Muscle of arm (tissue), 14 donors: ENCODE data around the gene HAUS1. TPM values are rescaled to one million over a fixed set of nuclear protein-coding genes. Genes with fewer than 3 reads are reported as not detected.
A peak's percentile ranks its signal among the peaks of the same experiment; 100 is the strongest.

Source experiments
- DNase-seq: peaks from one replicate; pipeline ENCODE4 v3.0.0-alpha.2; 2013
- long read RNA-seq, 11 donors: transcript quantifications; one replicate each; lab custom pipeline, GENCODE V29; 2026
- polyA plus RNA-seq, 12 donors: library from polyadenylated mRNA; unstranded; fragments of 120-200 nt; gene quantifications; one replicate each; pipeline ENCODE4 v1.2.1, GENCODE V29; 2013; ENCODE audit not compliant: insufficient read length in 12 of 12

Gene HAUS1
- 10 to 100 TPM in 11 of 12 donors, not detected in 1; 17.3 to 37.5 (median 28.6) TPM for polyA plus RNA-seq
- long read RNA-seq, donor 1, transcript HAUS1-201 (9 exons, 1,125 nt), result major isoform, 11 of 13 reads
- long read RNA-seq, donor 1, partial matches to known transcripts, result 0 of 13 reads
- long read RNA-seq, donor 1, other reads (novel, unspliced or antisense), result 0 of 13 reads
- long read RNA-seq, donor 2, transcript HAUS1-201 (9 exons, 1,125 nt), result major isoform, 10 of 11 reads
- long read RNA-seq, donor 2, partial matches to known transcripts, result 0 of 11 reads
- long read RNA-seq, donor 2, other reads (novel, unspliced or antisense), result 0 of 11 reads
- long read RNA-seq, donor 3, transcript HAUS1-201 (9 exons, 1,125 nt), result major isoform, 5 of 6 reads
- long read RNA-seq, donor 3, partial matches to known transcripts, result 0 of 6 reads
- long read RNA-seq, donor 3, other reads (novel, unspliced or antisense), result 0 of 6 reads
- long read RNA-seq, donor 4, partial matches to known transcripts, result 0 of 2 reads
- long read RNA-seq, donor 4, other reads (novel, unspliced or antisense), result 0 of 2 reads
- long read RNA-seq, donor 5, transcript HAUS1-201 (9 exons, 1,125 nt), result major isoform, 13 of 14 reads
- long read RNA-seq, donor 5, partial matches to known transcripts, result 0 of 14 reads
- long read RNA-seq, donor 5, other reads (novel, unspliced or antisense), result 0 of 14 reads
- long read RNA-seq, donor 6, transcript HAUS1-201 (9 exons, 1,125 nt), result major isoform, 6 of 6 reads
- long read RNA-seq, donor 6, partial matches to known transcripts, result 0 of 6 reads
- long read RNA-seq, donor 6, other reads (novel, unspliced or antisense), result 0 of 6 reads
- long read RNA-seq, donor 7, transcript HAUS1-201 (9 exons, 1,125 nt), result major isoform, 5 of 6 reads
- long read RNA-seq, donor 7, partial matches to known transcripts, result 0 of 6 reads
- long read RNA-seq, donor 7, other reads (novel, unspliced or antisense), result 0 of 6 reads
- long read RNA-seq, donor 8, transcript HAUS1-201 (9 exons, 1,125 nt), result major isoform, 12 of 14 reads
- long read RNA-seq, donor 8, partial matches to known transcripts, result 0 of 14 reads
- long read RNA-seq, donor 8, other reads (novel, unspliced or antisense), result 0 of 14 reads
- long read RNA-seq, donor 9, transcript HAUS1-201 (9 exons, 1,125 nt), result major isoform, 6 of 6 reads
- long read RNA-seq, donor 9, partial matches to known transcripts, result 0 of 6 reads
- long read RNA-seq, donor 9, other reads (novel, unspliced or antisense), result 0 of 6 reads
- long read RNA-seq, donor 10, transcript HAUS1-201 (9 exons, 1,125 nt), result major isoform, 10 of 10 reads
- long read RNA-seq, donor 10, partial matches to known transcripts, result 0 of 10 reads
- long read RNA-seq, donor 10, other reads (novel, unspliced or antisense), result 0 of 10 reads
- long read RNA-seq, donor 11, transcript HAUS1-201 (9 exons, 1,125 nt), result major isoform, 8 of 12 reads
- long read RNA-seq, donor 11, partial matches to known transcripts, result 0 of 12 reads
- long read RNA-seq, donor 11, other reads (novel, unspliced or antisense), result 0 of 12 reads

GRCh38 chr18:46104128-46104911 is at the start of gene HAUS1:
Gene HAUS1, plus strand, starts transcription at chr18:46104385. Its CDS starts 27 bp downstream, at chr18:46104412.
- peak; percentile 90 for DNase-seq

DNA sequence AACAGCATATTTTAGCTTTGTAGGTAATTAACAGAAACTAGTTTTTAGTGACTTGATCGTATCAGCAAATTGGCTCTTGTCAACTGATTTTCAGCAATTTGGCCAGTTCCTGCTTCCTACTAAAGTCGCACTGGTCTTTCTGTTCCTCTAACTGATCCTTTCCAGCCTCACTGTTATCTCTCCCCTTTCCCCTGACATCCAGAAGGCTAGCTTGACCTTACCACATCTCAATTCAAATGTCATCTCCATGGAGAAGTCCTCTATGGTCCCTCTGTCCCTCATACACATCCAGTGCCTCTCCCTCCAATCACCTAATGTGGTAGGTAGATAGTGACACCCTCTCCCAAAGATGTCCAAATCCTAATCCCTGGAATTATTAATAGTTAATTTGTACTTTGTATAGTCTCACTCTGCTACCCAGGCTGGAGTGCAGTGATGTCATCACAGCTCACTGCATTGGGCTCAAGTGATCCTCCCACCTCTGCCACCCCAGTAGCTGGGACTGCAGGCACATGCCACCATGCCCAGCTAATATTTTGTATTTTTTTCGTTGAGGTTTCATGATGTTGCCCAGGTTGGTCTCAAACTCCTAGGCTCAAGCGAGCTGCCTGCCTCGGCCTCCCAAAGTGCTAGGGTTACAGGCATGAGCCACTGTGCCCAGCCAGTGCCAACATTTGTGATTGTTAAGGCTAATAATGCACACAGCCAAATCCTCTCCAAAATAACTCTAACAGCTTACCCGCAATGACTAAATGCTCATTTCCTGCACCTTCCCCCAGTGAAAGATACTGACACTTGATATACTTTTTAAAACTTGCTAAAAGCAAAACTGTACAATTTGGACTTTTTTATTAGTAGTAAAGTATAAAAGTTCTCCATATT is 49.0 kb upstream of the HAUS1 start:
- no peak for DNase-seq

DNA sequence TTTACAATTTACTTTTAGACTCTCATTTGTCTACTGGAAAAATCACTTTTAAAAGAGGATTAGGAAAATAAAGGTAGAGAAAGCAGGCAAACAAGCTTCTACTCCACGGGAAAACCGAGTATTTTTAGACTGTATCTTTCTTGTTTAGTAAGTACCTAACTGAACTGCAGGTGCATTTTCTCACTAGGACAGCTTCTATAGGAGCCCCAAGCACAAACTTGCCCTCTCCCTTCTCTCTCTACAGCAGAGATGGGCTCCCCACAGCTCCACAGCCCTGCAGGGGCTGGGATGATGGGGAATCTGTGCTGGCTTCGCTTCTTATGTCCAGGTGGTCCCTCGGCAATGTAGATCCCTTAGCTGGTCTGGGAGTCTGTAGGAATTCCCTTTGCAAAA is 48.4 kb upstream of the HAUS1 start:
- DNase-seq, result no peak

DNA sequence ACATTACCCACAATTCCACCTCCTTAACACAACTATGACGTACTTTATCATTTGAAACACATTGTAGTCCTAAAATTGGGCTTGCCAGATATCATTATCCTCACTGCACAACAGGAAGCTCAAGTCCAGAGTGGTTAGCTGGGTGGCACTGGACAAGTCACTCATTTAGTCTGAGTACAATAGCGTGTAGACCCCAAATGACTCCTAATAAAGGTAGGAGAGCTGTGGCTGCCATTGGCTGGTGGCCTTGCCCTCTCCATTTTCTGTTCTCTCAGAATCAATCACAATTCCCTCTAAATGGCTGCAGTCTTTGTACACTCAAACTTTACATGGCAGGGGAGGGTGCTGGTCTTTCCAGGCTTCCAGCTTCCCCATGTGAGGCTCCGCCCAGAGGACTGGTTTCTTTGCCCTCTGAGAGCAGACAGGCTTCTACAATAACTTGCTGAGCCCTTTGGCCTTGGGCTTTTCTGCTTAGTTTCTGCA is 43.8 kb upstream of the HAUS1 start:
- no peak for DNase-seq

- no peak for DNase-seq
These were observed 42.8 kb upstream of the HAUS1 start for GRCh38 chr18:46061387-46061786.

DNA sequence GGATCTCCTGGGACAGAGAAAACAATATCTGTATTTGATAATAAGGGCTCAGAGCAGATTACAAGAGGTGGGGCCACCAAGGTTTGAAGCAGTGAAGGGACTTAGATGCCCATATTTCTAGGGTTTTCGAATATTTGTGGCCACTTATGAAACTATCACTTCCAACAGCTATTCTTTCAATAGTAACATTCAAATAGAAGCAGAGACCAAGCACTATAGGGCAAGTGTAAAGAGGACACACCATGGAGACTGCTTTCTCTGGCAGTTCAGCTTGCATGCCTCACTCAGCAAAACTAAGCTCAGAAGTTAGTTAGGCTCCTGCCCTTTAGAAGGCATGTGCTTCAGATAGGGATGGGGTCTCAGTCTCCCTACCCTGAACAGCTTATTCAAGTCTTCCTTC is 42.4 kb upstream of the HAUS1 start:
- no peak for DNase-seq

DNA sequence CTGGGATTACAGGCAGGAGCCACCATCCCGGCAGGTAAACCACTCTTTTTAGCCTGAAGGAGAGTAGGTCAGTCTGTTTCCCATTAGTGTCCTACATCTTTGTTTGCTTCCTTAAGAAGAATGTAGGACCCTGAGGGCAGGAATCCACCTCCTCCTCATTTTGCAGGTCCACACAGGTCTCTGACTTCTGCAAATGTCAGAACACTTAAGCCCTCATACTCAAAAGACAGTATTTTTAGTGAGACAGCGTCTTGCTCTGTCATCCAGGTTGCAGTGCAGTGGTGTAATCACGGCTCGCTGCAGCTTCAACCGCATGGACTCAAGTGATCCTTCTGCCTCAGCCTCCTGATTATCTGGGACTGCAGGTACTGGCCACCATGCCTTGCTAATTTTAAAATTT is 41.4 kb upstream of the HAUS1 start:
- no peak for DNase-seq

- DNase-seq, result no peak
These were observed 36.7 kb upstream of the HAUS1 start for GRCh38 chr18:46067438-46068007.

DNA sequence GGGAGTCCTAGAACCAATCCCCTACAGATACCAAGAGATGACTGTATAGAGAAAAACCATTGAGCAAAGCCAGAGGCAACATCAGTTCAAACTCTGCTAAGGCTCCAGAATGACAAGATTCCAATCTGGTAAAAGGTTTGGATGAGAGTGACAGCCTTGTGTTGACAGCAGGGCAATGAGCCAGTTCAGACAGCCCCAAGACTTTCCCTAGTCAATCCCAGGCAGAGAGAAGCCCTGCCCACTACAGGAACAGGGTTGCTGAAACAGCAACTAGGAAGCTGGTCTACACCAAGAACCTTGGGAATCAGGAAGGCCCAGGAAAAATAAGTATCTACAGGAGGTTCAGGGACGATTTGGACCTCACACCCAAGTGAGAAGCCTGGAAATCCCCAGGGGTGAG is 35.4 kb upstream of the HAUS1 start:
- no peak for DNase-seq

- DNase-seq, result no peak
These were observed 34.7 kb upstream of the HAUS1 start for GRCh38 chr18:46069524-46069923.

DNA sequence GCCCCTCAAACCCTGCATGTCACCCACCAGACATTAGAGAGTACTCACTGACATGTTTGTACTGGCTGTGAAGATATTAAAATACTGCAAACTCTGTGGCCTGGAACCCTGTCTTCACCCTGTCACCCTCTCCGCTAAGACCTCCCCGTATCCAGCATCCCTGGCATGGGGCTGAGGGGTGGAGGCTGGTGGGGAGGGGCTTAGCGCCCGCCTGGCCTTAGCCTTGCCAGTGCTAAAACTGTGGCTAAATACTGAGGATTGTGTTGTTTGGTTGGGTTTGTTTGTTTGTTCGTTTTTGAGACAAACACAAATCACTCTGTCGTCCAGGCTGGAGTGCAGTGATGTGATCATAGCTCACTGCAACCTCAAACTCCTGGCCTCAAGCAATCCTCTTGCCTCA is 34.0 kb upstream of the HAUS1 start:
- DNase-seq, result no peak

- no peak for DNase-seq
These were observed 33.2 kb upstream of the HAUS1 start for GRCh38 chr18:46070815-46071652.

DNA sequence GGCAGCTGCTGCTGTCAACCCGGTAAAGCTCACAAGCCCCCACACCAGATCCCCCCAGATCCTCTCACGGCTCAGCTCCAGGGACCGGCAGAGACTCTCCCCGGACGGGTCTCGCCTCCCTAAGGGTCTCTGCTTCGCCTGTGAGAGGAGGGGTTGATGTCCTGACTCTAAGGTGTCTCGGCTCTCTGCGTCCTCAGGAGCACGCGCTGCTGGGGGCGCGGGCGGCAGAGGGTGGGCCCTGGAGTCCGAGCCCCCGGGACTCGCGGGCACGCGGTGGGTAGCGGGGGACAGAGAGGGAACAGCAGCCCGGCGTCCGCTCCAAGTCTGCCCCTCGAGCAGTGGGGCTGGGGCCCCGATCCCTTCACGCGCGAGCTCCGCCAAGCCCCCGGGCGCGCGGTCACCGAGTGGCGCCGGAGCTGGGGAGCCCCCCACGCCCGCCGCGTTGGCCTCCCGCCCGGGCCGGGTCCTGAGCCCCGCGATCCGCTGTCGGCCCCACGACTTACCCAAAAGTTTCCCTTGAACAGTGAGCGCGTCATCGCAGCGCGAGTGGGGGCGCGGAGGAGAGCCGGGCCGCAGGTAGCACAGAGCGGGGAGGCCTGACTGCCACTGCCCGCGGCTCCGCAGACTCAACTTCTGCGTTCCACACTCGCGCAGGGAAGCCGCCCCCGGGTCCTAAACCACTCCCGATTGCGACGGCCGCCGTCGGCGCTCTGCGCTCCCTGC is 32.4 kb upstream of the HAUS1 start, which contains the start of gene PSTPIP2:
Gene PSTPIP2 (minus strand): TSS at position 608 of the 723 bp plus-strand sequence. CDS start 72 bp downstream, at position 536.
- DNase-seq, result peak; percentile 52

DNA sequence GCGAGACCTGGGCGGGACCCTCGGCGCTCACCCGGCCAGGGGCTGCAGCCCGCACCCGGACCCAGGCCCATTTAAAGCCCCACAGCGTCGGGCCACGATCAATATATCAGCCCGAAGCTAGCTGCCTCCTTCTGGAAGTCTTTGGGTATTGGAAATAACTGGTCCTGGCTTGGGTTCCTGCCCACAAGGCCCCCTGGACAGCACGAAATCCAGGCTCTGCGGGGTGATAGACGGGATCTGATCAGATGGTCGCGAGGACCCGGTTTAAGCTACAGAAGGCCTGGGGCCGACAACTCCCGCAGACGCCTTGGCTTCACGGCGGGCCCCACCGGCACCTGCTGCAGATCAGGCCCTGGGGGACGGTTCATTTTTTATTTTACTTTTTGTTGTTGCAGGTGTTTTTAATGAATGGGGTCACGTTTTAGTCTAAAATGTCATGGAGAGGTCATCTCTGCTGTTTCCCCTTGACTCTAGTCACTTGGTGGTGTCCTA is 31.8 kb upstream of the HAUS1 start:
- DNase-seq, result no peak

DNA sequence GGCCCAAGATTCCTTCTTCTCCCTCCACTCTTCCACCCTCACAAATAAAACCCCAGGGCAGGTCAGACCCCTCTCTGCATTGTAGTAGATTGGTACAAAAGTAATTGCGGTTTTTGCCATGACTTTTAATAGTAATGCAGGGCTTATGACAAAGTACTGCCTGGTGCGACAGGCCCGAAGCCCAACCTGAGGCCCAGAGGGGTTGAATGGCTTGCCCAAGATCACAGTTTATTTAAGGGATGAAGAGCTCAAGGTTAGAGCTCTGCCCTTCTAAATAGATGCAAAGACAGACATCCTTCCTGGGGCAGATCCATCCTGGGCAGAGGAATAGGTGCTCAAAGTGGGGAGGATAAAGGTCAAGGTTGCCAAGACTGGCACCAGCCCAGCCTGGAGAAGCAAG is 31.2 kb upstream of the HAUS1 start:
- no peak for DNase-seq

DNA sequence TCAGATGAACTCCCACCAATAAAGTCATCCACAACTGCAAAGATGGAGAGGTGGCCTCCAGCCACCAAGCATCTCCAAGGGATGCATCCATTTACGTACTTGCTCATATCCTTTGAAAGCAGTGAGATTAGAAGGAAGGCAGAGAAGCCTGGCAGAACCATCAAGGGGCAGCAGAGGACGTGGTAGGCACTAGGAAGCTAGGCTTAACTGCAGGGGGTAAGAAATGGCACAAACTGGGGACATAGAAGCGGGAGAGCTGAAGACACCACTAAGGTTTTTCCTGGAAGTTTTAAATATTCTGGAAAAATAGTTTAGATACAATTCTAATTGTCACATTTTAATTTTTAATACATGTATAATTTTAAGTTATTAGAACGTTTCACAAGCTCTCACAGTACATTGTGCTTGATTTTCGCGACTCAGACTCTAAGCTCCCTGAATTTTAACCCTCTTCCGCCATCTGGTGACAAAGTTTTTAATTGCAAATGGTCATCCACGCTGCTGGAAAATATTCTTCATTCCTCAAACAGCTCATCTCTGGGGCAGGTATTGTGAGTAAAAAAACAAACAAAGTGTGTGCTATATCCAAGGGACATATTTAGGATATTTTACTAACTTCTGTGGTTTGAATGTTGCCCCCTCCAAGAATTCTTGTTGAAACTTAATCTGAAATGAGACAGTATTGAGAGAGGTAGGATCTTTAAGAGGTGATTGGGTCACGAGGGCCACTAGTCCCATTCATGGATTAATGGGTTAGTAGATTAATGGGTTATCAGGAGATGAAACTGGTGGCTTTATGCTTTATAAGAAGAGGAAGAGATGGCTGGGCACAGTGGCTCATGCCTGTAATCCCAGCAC is 30.5 kb upstream of the HAUS1 start:
- peak; percentile 78 for DNase-seq
